Posterior vena cava (tissue), 2 donors: ENCODE measurements around the gene PHLDA3. TPM values are rescaled to one million over a fixed set of nuclear protein-coding genes. Genes with fewer than 3 reads are reported as not detected.

ENCODE experiments used
- DNase-seq: peaks from one replicate; pipeline ENCODE4 v3.0.0-alpha.2; 2020; ENCODE audit warnings: low spot score
- intact Hi-C, 2 donors: fragments of 100-400 bp; cut with DNase I; formaldehyde crosslinking; loops; one replicate each; pipeline versions ENCODE4 v1.14.1 to v1.14.2; 2022 to 2023
- total RNA-seq, 2 donors: library from RNA; stranded (reverse); fragmentation: NEBNext Ultra II Directional; extraction: Animal tissue kit (Norgen Biotek cat#: 25700); gene quantifications; one replicate each; pipeline ENCODE4 v1.2.1, GENCODE V29; 2021
- donor health status: DM: yes; HTN: yes; CAD: no.
- donor health status: DM: yes; HTN: yes; CAD: no.

PHLDA3 gene
- total RNA-seq, 2 donors from 2014 or later: 55.0 to 57.4 TPM

- DNase-seq: no peak
- intact Hi-C loops: no loop called here
Observed at GRCh38 chr1:201420608-201421002, 48.4 kb downstream of the PHLDA3 start.

- DNase-seq: peak; percentile 34
- intact Hi-C loops: no loop called here
Observed at GRCh38 chr1:201419746-201420607, 49.0 kb downstream of the PHLDA3 start.

DNA sequence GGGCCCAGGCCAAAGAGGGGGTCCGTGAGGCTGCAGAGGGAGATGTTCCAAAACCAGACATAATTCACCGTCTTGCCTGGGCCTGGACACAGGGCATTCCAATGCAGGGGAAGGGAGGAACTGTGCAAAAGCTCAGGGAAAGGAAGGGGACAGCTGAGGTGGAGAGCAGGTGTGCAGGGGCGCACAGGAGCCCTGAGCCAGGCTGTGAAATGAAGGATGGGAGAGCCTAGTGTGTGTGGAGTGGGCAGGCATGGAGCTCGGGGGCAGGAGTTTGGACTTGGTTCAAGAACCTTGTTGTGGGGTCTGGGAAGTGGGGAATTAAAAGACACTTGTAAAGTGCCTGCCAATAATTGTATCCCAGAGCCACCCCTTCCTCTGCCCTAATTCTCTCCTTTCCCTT lies 49.7 kb downstream of the PHLDA3 start:
- DNase-seq: peak; percentile 30
- intact Hi-C loops: no loop called here

GRCh38 chr1:201418461-201418860 lies 50.5 kb downstream of the PHLDA3 start:
- intact Hi-C loops: no loop called here

More at GRCh38 chr1:201418461-201418860, 50.5 kb downstream of the PHLDA3 start:
- DNase-seq: no peak

Other genes starting within 250 kb of the PHLDA3 start
- gene PKP1, start 185.7 kb downstream of the PHLDA3 start, total RNA-seq: 1 to 10 TPM in 1 of 2 donors, under 1 TPM in 1; 0.83 to 2.8 TPM
- not detected for gene TNNT2, start 91.5 kb downstream of the PHLDA3 start, total RNA-seq
- under 1 TPM in 1 of 2 donors, not detected in 1; 0.29 TPM for gene LAD1, start 69.9 kb downstream of the PHLDA3 start, total RNA-seq
- not detected for gene TNNI1, start 47.5 kb downstream of the PHLDA3 start, total RNA-seq
- gene CSRP1, start 37.9 kb upstream of the PHLDA3 start, total RNA-seq: 1,000 to 10,000 TPM; 1,426 to 2,194 TPM
- gene NAV1, start 69.9 kb upstream of the PHLDA3 start, total RNA-seq: 10 to 100 TPM; 85.0 to 96.0 TPM